Measurements from ENCODE around the gene ASIC2.
"Not testable (repeated sequence)": the region's sequence is repeated elsewhere in the genome, so short reads cannot be mapped to it uniquely, and the experiment has no call there.

The ASIC2 gene

GRCh38 chr17:33021731-33022408, 271.2 kb downstream of the ASIC2 start:
- no peak for DNase-seq (ENCODE audit: low spot score)

GRCh38 chr17:33019161-33019890, 273.8 kb downstream of the ASIC2 start:
- DNase-seq (ENCODE audit: low spot score): no peak

GRCh38 chr17:33017366-33017765, 275.7 kb downstream of the ASIC2 start:
- no peak for DNase-seq (ENCODE audit: low spot score)

- no peak for DNase-seq (ENCODE audit: low spot score)
These were observed 276.2 kb downstream of the ASIC2 start for GRCh38 chr17:33016920-33017319.

GRCh38 chr17:33015716-33016346, 277.3 kb downstream of the ASIC2 start:
- no peak for DNase-seq (ENCODE audit: low spot score)

GRCh38 chr17:33014751-33015150, 278.3 kb downstream of the ASIC2 start:
- DNase-seq (ENCODE audit: low spot score): no peak

GRCh38 chr17:33013596-33014375, 279.3 kb downstream of the ASIC2 start:
- no peak for DNase-seq (ENCODE audit: low spot score)

GRCh38 chr17:33012522-33013033, 280.5 kb downstream of the ASIC2 start:
- no peak for DNase-seq (ENCODE audit: low spot score)

- DNase-seq (ENCODE audit: low spot score): no peak
These were observed 283.5 kb downstream of the ASIC2 start for GRCh38 chr17:33009636-33010035.

GRCh38 chr17:33007186-33007585, 285.9 kb downstream of the ASIC2 start:
- DNase-seq (ENCODE audit: low spot score): no peak

- DNase-seq (ENCODE audit: low spot score): no peak
These were observed 290.8 kb downstream of the ASIC2 start for GRCh38 chr17:33002246-33002645.

GRCh38 chr17:32998887-32999228, 294.2 kb downstream of the ASIC2 start:
- no peak for DNase-seq (ENCODE audit: low spot score)

- DNase-seq (ENCODE audit: low spot score): peak; percentile 69
These were observed 294.8 kb downstream of the ASIC2 start for GRCh38 chr17:32998111-32998886.

GRCh38 chr17:32995416-32996045, 297.6 kb downstream of the ASIC2 start:
- no peak for DNase-seq (ENCODE audit: low spot score)

GRCh38 chr17:32993977-32994376, 299.1 kb downstream of the ASIC2 start:
- DNase-seq (ENCODE audit: low spot score): no peak

GRCh38 chr17:32992321-32993033, 300.6 kb downstream of the ASIC2 start:
- no peak for DNase-seq (ENCODE audit: low spot score)

GRCh38 chr17:32988481-32989101, 304.5 kb downstream of the ASIC2 start:
- DNase-seq (ENCODE audit: low spot score): no peak

GRCh38 chr17:32987868-32988267, 305.2 kb downstream of the ASIC2 start:
- not testable (repeated sequence) for DNase-seq (ENCODE audit: low spot score)

- not testable (repeated sequence) for DNase-seq (ENCODE audit: low spot score)
These were observed 305.7 kb downstream of the ASIC2 start for GRCh38 chr17:32987453-32987805.

All from HuH-7 (cell line).